Stimulated activated CD4-positive, alpha-beta T cell treated with anti-CD3 and anti-CD28 coated beads, Interleukin-4, amount 100 ng/mL, for 4 hours (primary cell): ENCODE data around the gene MYL11.
"Not testable (repeated sequence)": the region's sequence is repeated elsewhere in the genome, so short reads cannot be mapped to it uniquely, and the experiment has no call there.

Experiments
- DNase-seq, 2 experiments: peaks; one replicate each; pipeline ENCODE4 v3.0.0-alpha.2; 2020

The MYL11 gene

GRCh38 chr16:30371248-30371816 lies 3.3 kb upstream of the MYL11 start:
- DNase-seq, result no peak

- DNase-seq, result no peak
These were observed 2.4 kb upstream of the MYL11 start for GRCh38 chr16:30372038-30372712.

GRCh38 chr16:30372725-30373124 lies 1.9 kb upstream of the MYL11 start:
- no peak for DNase-seq

GRCh38 chr16:30375864-30376263 lies 1.3 kb downstream of the MYL11 start:
- DNase-seq, result no peak

- no peak for DNase-seq
These were observed 1.9 kb downstream of the MYL11 start for GRCh38 chr16:30376461-30376902.

GRCh38 chr16:30377050-30377811 lies 2.6 kb downstream of the MYL11 start:
- DNase-seq, result no peak

- peak; percentile 82 to 88 for DNase-seq
These were observed 3.2 kb downstream of the MYL11 start for GRCh38 chr16:30377812-30378235.

- peak; percentile 98 to 99 for DNase-seq
These were observed 3.9 kb downstream of the MYL11 start for GRCh38 chr16:30378236-30379157.

GRCh38 chr16:30379158-30379783 lies 4.7 kb downstream of the MYL11 start:
- DNase-seq, result no peak

GRCh38 chr16:30380072-30380802 lies 5.6 kb downstream of the MYL11 start:
- no peak for DNase-seq

GRCh38 chr16:30380803-30381208 lies 6.2 kb downstream of the MYL11 start:
- DNase-seq, result no peak

- peak in 1 of 2 experiments; percentile 33 for DNase-seq
These were observed 6.9 kb downstream of the MYL11 start for GRCh38 chr16:30381291-30382041.

GRCh38 chr16:30382111-30382881 lies 7.7 kb downstream of the MYL11 start, which contains the start of gene SEPTIN1:
Gene SEPTIN1 (minus strand): TSS chr16:30382561. CDS start chr16:30382542, 19 bp downstream.
- peak; percentile 66 to 71 for DNase-seq

GRCh38 chr16:30383521-30383920 lies 8.9 kb downstream of the MYL11 start:
- DNase-seq, result no peak

- DNase-seq, result no peak
These were observed 20.1 kb downstream of the MYL11 start for GRCh38 chr16:30394592-30395154.

GRCh38 chr16:30395155-30395991 lies 20.8 kb downstream of the MYL11 start, which contains the start of gene ZNF48:
Gene ZNF48 (plus strand): TSS chr16:30395420. CDS start chr16:30395795, 375 bp downstream.
- DNase-seq, result peak; percentile 40 to 71

GRCh38 chr16:30395992-30396585 lies 21.5 kb downstream of the MYL11 start:
- no peak for DNase-seq

GRCh38 chr16:30396627-30397026 lies 22.0 kb downstream of the MYL11 start:
- DNase-seq, result not testable (repeated sequence)
